Activated CD8-positive, alpha-beta memory T cell treated with anti-CD3 and anti-CD28 coated beads for 4 hours (primary cell): Measurements from ENCODE around the gene C1orf122.

Source experiments
- DNase-seq, 2 donors: peaks; one replicate each; pipeline ENCODE4 v3.0.0-alpha.2; 2020; ENCODE audit warnings: low read depth in 2 of 2

C1orf122 gene

GRCh38 chr1:37845049-37845646, 37.6 kb downstream of the C1orf122 start:
- DNase-seq: no peak

GRCh38 chr1:37845786-37846185, 38.2 kb downstream of the C1orf122 start:
- DNase-seq: no peak

GRCh38 chr1:37846647-37847339, 39.2 kb downstream of the C1orf122 start:
- DNase-seq: no peak

GRCh38 chr1:37849480-37849879, 41.9 kb downstream of the C1orf122 start:
- no peak for DNase-seq

GRCh38 chr1:37850352-37850955, 42.9 kb downstream of the C1orf122 start:
- no peak for DNase-seq

- DNase-seq: no peak
These were observed 43.7 kb downstream of the C1orf122 start for GRCh38 chr1:37851262-37851661.

GRCh38 chr1:37851782-37852210, 44.2 kb downstream of the C1orf122 start:
- DNase-seq: no peak

GRCh38 chr1:37853157-37853556, 45.6 kb downstream of the C1orf122 start:
- no peak for DNase-seq

GRCh38 chr1:37854406-37854805, 46.8 kb downstream of the C1orf122 start:
- no peak for DNase-seq
